Ectodermal cell (in vitro differentiated cells): ENCODE measurements around the gene DYRK1A.

Experiments used
- H3K27ac ChIP-seq: 2 replicates; pipeline ENCODE4 v1.7.0; 2013; ENCODE audit warnings: mild to moderate bottlenecking, low read depth, low read length; ENCODE audit not compliant: insufficient read depth, poor library complexity, severe bottlenecking
- H3K27me3 ChIP-seq: 2 replicates; pipeline ENCODE4 v1.7.0; 2013; ENCODE audit warnings: mild to moderate bottlenecking, low read length; ENCODE audit not compliant: insufficient read depth, control insufficient read depth, poor library complexity, severe bottlenecking
- H3K36me3 ChIP-seq: one replicate; pipeline ENCODE4 v1.7.0; 2013; ENCODE audit warnings: low read length; ENCODE audit not compliant: control insufficient read depth, insufficient read depth
- H3K4me1 ChIP-seq: one replicate; pipeline ENCODE4 v1.7.0; 2013; ENCODE audit warnings: low read length; ENCODE audit not compliant: control insufficient read depth, insufficient read depth
- H3K4me3 ChIP-seq: 2 replicates; pipeline ENCODE4 v1.7.0; 2013; ENCODE audit warnings: low read depth, low read length, control low read depth; ENCODE audit not compliant: insufficient read depth
- H3K9me3 ChIP-seq: 2 replicates; pipeline ENCODE4 v1.7.0; 2013; ENCODE audit warnings: mild to moderate bottlenecking, low read length, moderate library complexity; ENCODE audit not compliant: control insufficient read depth
- WGBS, 2 experiments: methylation state at CpG; one replicate each; pipeline ENCODE4 v1.1.7; 2013; ENCODE audit warnings: missing lambda C conversion rate in 2 of 2; 5-methylcytosine and 5-hydroxymethylcytosine counted together

Gene DYRK1A

GRCh38 chr21:37459575-37459974, 93.0 kb downstream of the DYRK1A start:
- Histone ChIP-seq H3K27me3 (no peaks in the 10 kb centered on the region), H3K4me3 (no peak overlapping the region), H3K27ac (no peak overlapping the region), H3K9me3 (no peaks in the 10 kb centered on the region), H3K4me1 (peaks cover 29% of the 10 kb centered on the region), H3K36me3 (no peaks in the 10 kb centered on the region)
- 87 to 95% methylated on average over 3 to 4 of the region's 4 CpGs for WGBS, 2 experiments

- H3K36me3 ChIP-seq = no peaks in the 10 kb centered on the region
- H3K27me3 ChIP-seq = no peaks in the 10 kb centered on the region
- H3K4me1 ChIP-seq = peaks cover 25% of the 10 kb centered on the region
- WGBS, 2 experiments = 44 to 47% methylated on average over 6 to 7 of the region's 7 CpGs
- H3K9me3 ChIP-seq = no peaks in the 10 kb centered on the region
- H3K27ac ChIP-seq = peak overlapping the region; percentile 1
- no peak overlapping the region for H3K4me3 ChIP-seq
Measured at GRCh38 chr21:37460196-37460595, 93.6 kb downstream of the DYRK1A start.

DNA sequence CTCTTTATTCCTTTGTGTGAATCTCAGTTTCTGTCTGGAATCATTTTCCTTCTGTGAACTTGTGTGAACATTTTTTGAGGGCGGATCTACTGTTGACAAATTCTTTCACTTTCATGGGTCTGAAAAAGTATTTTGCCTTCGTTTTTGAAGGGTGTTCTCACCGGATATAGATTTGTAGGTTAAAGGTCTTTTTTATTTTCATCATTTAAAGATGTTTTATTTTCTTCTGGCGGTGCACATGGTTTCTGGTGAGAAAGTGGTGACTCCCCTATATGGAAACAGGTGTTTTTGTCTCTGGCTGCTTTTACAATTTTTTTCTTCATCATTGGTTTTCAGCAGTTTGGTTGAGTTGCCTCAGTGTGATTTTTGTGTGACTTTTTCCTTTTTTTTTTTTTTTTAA, 94.9 kb downstream of the DYRK1A start:
- Histone ChIP-seq H3K4me1 (peaks cover 22% of the 10 kb centered on the region), H3K27ac (no peak overlapping the region), H3K36me3 (no peaks in the 10 kb centered on the region), H3K4me3 (no peak overlapping the region), H3K27me3 (no peaks in the 10 kb centered on the region), H3K9me3 (no peaks in the 10 kb centered on the region)
- 86 to 94% methylated on average over 3 to 4 of the region's 4 CpGs for WGBS, 2 experiments

GRCh38 chr21:37462087-37462861, 95.7 kb downstream of the DYRK1A start:
- WGBS, 2 experiments = 30 to 35% methylated on average over 4 to 5 of the region's 5 CpGs
- Histone ChIP-seq H3K9me3 (no peaks in the 10 kb centered on the region), H3K27me3 (no peaks in the 10 kb centered on the region), H3K27ac (peak overlapping the region; percentile 17), H3K36me3 (no peaks in the 10 kb centered on the region), H3K4me1 (peaks cover 22% of the 10 kb centered on the region), H3K4me3 (no peak overlapping the region)

DNA sequence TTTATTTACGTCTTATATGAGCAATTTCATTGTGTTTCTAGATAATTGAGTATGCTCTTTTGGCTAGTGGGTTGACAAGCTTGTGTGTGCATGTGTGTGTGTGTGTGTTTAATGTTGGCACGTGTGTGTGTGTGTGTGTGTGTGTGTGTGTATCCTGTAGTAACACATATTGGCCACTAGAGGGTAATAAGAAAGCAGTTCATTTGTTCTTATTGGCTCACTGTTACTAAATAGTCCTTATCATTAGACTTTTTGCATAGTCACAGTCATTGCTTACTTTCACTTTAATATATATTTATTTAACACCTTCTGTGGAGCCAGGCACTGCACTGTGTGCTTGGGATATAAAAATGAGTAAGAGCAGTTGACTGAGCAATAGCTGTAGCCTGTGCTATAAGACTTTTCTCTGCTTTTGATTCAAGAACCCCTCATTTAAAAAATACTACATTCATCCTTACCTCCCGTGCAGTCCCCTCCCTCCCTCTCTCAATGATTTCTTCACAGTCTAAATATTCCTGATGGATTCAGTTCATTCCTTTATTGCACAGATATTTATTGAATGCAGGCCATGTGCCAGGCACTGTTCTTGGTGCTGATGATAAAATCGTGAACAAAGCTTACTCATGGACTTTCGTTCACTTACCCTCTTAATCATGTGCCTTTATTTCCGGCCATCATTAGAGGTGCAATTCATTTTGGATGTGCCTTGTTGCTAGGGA, 96.7 kb downstream of the DYRK1A start:
- Histone ChIP-seq H3K27me3 (no peaks in the 10 kb centered on the region), H3K9me3 (no peaks in the 10 kb centered on the region), H3K27ac (no peak overlapping the region), H3K4me3 (no peak overlapping the region), H3K36me3 (peaks cover 8% of the 10 kb centered on the region), H3K4me1 (peaks cover 22% of the 10 kb centered on the region)
- 76 to 88% methylated on average over 6 of the region's 6 CpGs for WGBS, 2 experiments

GRCh38 chr21:37467082-37467481, 100.5 kb downstream of the DYRK1A start:
- Histone ChIP-seq H3K36me3 (peaks cover 12% of the 10 kb centered on the region), H3K27ac (no peak overlapping the region), H3K4me1 (peaks cover 4% of the 10 kb centered on the region), H3K9me3 (no peaks in the 10 kb centered on the region), H3K27me3 (no peaks in the 10 kb centered on the region), H3K4me3 (no peak overlapping the region)
- 94 to 97% methylated on average over 3 of the region's 3 CpGs for WGBS, 2 experiments

DNA sequence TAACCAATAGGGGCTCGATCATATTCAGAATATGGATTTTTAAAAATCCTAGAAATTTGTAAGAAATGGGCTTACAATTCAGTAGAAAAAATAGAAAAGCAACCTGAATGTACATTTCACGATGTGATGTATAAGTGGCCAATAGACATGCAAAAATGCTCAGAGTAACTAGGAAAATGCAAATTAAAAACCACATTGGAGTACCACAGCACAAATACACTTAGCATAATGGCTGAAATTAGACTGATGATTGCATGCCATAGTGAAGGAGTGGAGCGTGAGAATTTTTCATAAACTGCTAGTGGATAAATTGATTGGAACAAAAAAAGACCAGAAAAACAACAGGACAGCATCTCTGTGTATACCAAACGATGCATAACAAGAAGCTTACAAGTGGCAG, 102.3 kb downstream of the DYRK1A start:
- Histone ChIP-seq H3K4me3 (no peak overlapping the region), H3K4me1 (no peaks in the 10 kb centered on the region), H3K27ac (no peak overlapping the region), H3K36me3 (peaks cover 12% of the 10 kb centered on the region), H3K27me3 (no peaks in the 10 kb centered on the region), H3K9me3 (no peaks in the 10 kb centered on the region)
- WGBS, 2 experiments = 95 to 98% methylated on average over 4 of the region's 4 CpGs

DNA sequence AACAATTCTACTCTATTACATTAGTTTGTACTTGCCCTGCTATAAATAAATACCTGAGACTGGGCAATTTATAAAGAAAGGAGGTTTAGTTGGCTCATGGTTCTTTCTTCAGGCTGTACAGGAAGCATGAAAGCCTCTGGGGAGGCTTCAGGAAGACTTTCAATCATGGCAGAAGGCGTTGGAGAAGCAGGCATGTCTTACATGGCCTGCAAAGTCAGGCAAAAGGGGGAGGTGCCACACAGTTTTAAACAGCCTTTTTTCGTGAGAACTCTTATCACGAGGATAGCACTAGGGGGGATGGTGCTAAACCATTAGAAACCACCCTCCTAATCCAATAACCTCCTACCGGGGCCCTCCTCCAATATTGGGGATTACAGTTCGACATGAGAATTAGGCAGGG, 102.9 kb downstream of the DYRK1A start:
- Histone ChIP-seq H3K4me3 (no peak overlapping the region), H3K9me3 (no peaks in the 10 kb centered on the region), H3K27ac (no peak overlapping the region), H3K36me3 (peaks cover 12% of the 10 kb centered on the region), H3K27me3 (no peaks in the 10 kb centered on the region), H3K4me1 (no peaks in the 10 kb centered on the region)
- 96% methylated on average over 5 of the region's 5 CpGs for WGBS, 2 experiments

DNA sequence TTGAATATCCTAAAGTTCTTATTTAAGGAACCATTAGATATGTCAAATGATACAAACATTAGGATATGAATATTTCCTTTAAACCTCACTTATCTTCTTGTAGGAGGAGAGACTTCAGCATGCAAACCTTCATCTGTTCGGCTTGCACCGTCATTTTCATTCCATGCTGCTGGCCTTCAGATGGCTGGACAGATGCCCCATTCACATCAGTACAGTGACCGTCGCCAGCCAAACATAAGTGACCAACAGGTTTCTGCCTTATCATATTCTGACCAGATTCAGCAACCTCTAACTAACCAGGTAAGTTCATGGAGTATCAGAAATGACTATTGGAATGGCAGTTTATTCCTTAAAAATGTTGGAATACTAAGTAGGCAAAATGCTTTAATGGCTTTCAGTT, 106.0 kb downstream of the DYRK1A start:
- Histone ChIP-seq H3K27ac (no peak overlapping the region), H3K27me3 (no peaks in the 10 kb centered on the region), H3K4me3 (no peak overlapping the region), H3K9me3 (no peaks in the 10 kb centered on the region), H3K4me1 (peaks cover 7% of the 10 kb centered on the region), H3K36me3 (peaks cover 11% of the 10 kb centered on the region)
- WGBS, 2 experiments = 92 to 95% methylated on average over 4 of the region's 4 CpGs

DNA sequence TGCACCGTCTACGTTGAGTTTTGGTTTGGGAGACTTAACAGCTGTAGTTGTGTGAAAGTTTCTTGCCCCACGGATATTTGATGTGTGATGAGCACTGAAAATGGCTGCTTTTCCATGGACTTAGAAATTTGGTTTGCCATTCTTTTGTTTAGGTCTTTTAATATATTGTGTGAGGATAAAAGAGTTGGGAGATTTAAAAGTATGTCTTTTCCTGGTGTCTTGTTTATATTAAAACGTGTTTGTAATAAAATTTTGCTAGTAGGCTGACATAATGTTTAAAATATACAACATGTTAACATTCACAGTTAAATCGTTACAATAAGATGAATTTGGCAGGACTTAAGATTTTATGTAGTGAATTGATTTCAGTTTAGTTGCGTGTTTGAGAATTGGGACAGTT, 106.9 kb downstream of the DYRK1A start:
- peaks cover 2% of the 10 kb centered on the region for H3K36me3 ChIP-seq
- peaks cover 7% of the 10 kb centered on the region for H3K4me1 ChIP-seq
- H3K9me3 ChIP-seq = no peaks in the 10 kb centered on the region
- H3K4me3 ChIP-seq = no peak overlapping the region
- no peaks in the 10 kb centered on the region for H3K27me3 ChIP-seq
- H3K27ac ChIP-seq = no peak overlapping the region
- 97 to 98% methylated on average over 5 to 6 of the region's 6 CpGs for WGBS, 2 experiments
